Measurements from ENCODE around the gene RPS6KA3.

GRCh38 chrX:20112022-20112774, 154.5 kb downstream of the RPS6KA3 start:
- TF ChIP-seq CTCF (IDR thresholded peaks at IDR 0.05 in 4 of 5, conservative IDR thresholded peaks at IDR 0.05 in 1 of 5) (no peak), POLR2A (IDR thresholded peaks at IDR 0.05) (no peak)
